ENCODE results near the gene CFAP45. TPM values are rescaled to one million over a fixed set of nuclear protein-coding genes. Genes with fewer than 3 reads are reported as not detected.

The CFAP45 gene
- polyA plus RNA-seq, 2 of the 4 experiments (the other 2 are of a cell fraction), result 0.67 to 0.89 TPM

- TF ChIP-seq KDM1A (IDR thresholded peaks at IDR 0.05; ENCODE audit: low read depth) (no peak), POLR2A (IDR thresholded peaks at IDR 0.05; ENCODE audit: low read length) (peak; percentile 47), RARB (CRISPR knock-in tag; IDR thresholded peaks at IDR 0.05) (no peak), HEYL (CRISPR knock-in tag; IDR thresholded peaks at IDR 0.05) (no peak), HOXB13 (CRISPR knock-in tag; IDR thresholded peaks at IDR 0.05; ENCODE audit: low read depth) (no peak), ZC3H11A (IDR thresholded peaks at IDR 0.05) (no peak), RAD21 (conservative IDR thresholded peaks at IDR 0.05 in 1 of 2, IDR thresholded peaks at IDR 0.05 in 1 of 2) (peak in 1 of 2 experiments; percentile 23; a peak in 2 of 5 replicates), USF2 (IDR thresholded peaks at IDR 0.05) (no peak), ATOH8 (CRISPR knock-in tag; IDR thresholded peaks at IDR 0.05; ENCODE audit: low read depth) (no peak), PBX3 (IDR thresholded peaks at IDR 0.05) (no peak), JUN (IDR thresholded peaks at IDR 0.05) (peak in 1 of 2 experiments; percentile 75; a peak in 3 of 5 replicates)
Observed at GRCh38 chr1:159854693-159855192, 45.2 kb downstream of the CFAP45 start (continued).

- peak overlapping the region; percentile 78 for H3K4me2 ChIP-seq
- peaks cover 18% of the 10 kb centered on the region for H3K4me1 ChIP-seq
- ATAC-seq (peak; percentile 78 to 87), DNase-seq (ENCODE audit: low read depth in 1 of 2, low spot score in 1 of 2) (peak; percentile 52 to 69), FAIRE-seq (no peak)
- H3K27ac ChIP-seq, result peak overlapping the region; percentile 86 to 93
- no peak for TF ChIP-seq REST (IDR thresholded peaks at IDR 0.05)
- TF ChIP-seq HMGXB4 (CRISPR knock-in tag; IDR thresholded peaks at IDR 0.05; ENCODE audit: borderline replicate concordance), result no peak
- TF ChIP-seq POLR2A (IDR thresholded peaks at IDR 0.05; ENCODE audit: low read length), result peak; percentile 27; the same call in 1 of the 2 replicates
- no peak for TF ChIP-seq CBX2 (IDR thresholded peaks at IDR 0.05; ENCODE audit: borderline replicate concordance, low read depth)
- no peak for TF ChIP-seq RAD21 (conservative IDR thresholded peaks at IDR 0.05 in 1 of 2, IDR thresholded peaks at IDR 0.05 in 1 of 2)
- no peaks in the 10 kb centered on the region for H3K9me3 ChIP-seq
- ChIA-PET CTCF (interaction anchor here (0.9 to 12.1 kb wide), 3 partner anchors 38 to 170 kb away, joined by 3 to 126 read pairs (median 13); no protein-coding TSS in a partner anchor), POLR2A (interaction anchor here (0.7 kb wide), 1 partner anchor 11 kb away, joined by 3 read pairs; no protein-coding TSS in a partner anchor)
- 3% methylated on average over 19 of the region's 31 CpGs for WGBS (ENCODE audit: missing lambda C conversion rate)
- peak overlapping the region; percentile 59 for H3K4me3 ChIP-seq
Observed at GRCh38 chr1:159854116-159854692, 45.8 kb downstream of the CFAP45 start.
